Glutamatergic neuron (in vitro differentiated cells): ENCODE measurements around the gene POLR3K. TPM values are rescaled to one million over a fixed set of nuclear protein-coding genes. Genes with fewer than 3 reads are reported as not detected.

Experiments used
- DNase-seq: peaks from one replicate; pipeline ENCODE4 v3.0.0; 2022
- H3K27ac Mint-ChIP-seq: one replicate; pipeline ENCODE4 v1.8.0; 2020; ENCODE audit warnings: mild to moderate bottlenecking, mixed read lengths, inconsistent platforms; ENCODE audit not compliant: unreplicated experiment
- H3K27me3 Mint-ChIP-seq: one replicate; pipeline ENCODE4 v1.8.0; 2020; ENCODE audit warnings: mild to moderate bottlenecking, moderate library complexity, mixed read lengths, inconsistent platforms; ENCODE audit not compliant: unreplicated experiment
- H3K36me3 Mint-ChIP-seq: one replicate; pipeline ENCODE4 v1.8.0; 2020; ENCODE audit warnings: mild to moderate bottlenecking, mixed read lengths, inconsistent platforms; ENCODE audit not compliant: unreplicated experiment
- H3K4me1 Mint-ChIP-seq: one replicate; pipeline ENCODE4 v1.8.0; 2020; ENCODE audit warnings: mild to moderate bottlenecking, low read depth, mixed read lengths, inconsistent platforms; ENCODE audit not compliant: unreplicated experiment
- H3K4me3 Mint-ChIP-seq: one replicate; pipeline ENCODE4 v1.8.0; 2020; ENCODE audit warnings: mild to moderate bottlenecking, mixed read lengths, inconsistent platforms; ENCODE audit not compliant: unreplicated experiment
- H3K9me3 Mint-ChIP-seq: one replicate; pipeline ENCODE4 v1.8.0; 2020; ENCODE audit warnings: mild to moderate bottlenecking, moderate library complexity, mixed read lengths, inconsistent platforms; ENCODE audit not compliant: unreplicated experiment
- CTCF ChIP-seq: fragments of 200-600 bp; sonication (generic); IDR thresholded peaks from one replicate; pipeline ENCODE4 v1.5.0; 2021; ENCODE audit not compliant: partially characterized antibody, unreplicated experiment
- total RNA-seq: library from RNA; stranded (reverse); fragmentation: NEBNext Ultra II Directional; extraction: Animal tissue kit (Norgen Biotek cat#: 25700); gene quantifications from one replicate; pipeline ENCODE4 v1.2.1, GENCODE V29; 2021; ENCODE audit not compliant: unreplicated experiment

Gene POLR3K
- total RNA-seq, 1 donor from 2014 or later = 10.2 TPM

DNA sequence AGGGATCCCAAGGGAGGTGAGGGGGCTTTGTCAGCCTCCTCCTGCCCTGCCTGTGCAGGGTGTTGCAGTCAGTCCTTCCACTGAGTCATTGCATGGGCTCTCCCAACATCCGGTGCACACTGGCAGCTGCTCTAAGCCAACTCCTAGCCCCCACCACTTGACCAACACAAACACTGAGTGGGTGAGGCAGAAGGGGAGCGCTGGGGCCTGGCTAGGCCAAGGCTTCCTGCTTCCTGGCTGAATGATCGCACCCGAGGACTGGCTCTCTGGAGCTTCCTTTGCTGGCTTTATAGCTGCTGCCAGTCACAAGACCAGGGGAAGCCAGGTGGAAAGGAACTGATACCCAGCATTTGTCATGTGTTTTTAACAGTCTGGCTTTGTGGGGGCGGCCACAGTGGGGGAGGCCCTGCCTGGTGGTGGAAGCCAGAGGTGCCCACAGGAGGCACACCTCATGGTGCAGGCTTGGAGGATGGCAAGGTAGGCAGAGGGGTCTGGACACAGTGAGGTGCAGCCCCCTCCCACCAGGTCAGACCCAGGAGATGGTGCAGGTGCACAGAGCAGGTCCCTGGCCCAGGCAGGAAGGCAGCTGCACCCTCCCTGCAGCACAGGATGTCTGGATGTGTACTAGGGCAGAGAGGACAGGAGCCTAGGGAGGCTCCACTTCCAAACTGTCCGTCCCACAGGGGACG is 31.5 kb upstream of the POLR3K start:
- H3K27ac Mint-ChIP-seq = no peak overlapping the region
- no peaks in the 10 kb centered on the region for H3K4me1 Mint-ChIP-seq
- H3K27me3 Mint-ChIP-seq = peaks cover 8% of the 10 kb centered on the region
- H3K9me3 Mint-ChIP-seq = peaks cover 2% of the 10 kb centered on the region
- TF ChIP-seq CTCF = no peak
- H3K36me3 Mint-ChIP-seq = no peaks in the 10 kb centered on the region
- no peak overlapping the region for H3K4me3 Mint-ChIP-seq
- DNase-seq = no peak

- peaks cover 2% of the 10 kb centered on the region for H3K9me3 Mint-ChIP-seq
- peak overlapping the region; percentile 5 for H3K4me3 Mint-ChIP-seq
- peaks cover 2% of the 10 kb centered on the region for H3K4me1 Mint-ChIP-seq
- peaks cover 8% of the 10 kb centered on the region for H3K27me3 Mint-ChIP-seq
- no peak for TF ChIP-seq CTCF
- no peaks in the 10 kb centered on the region for H3K36me3 Mint-ChIP-seq
- DNase-seq = no peak
- no peak overlapping the region for H3K27ac Mint-ChIP-seq
These were observed 30.6 kb upstream of the POLR3K start for GRCh38 chr16:83781-84615.

- no peak for DNase-seq
- Mint-ChIP-seq H3K27me3 (peaks cover 8% of the 10 kb centered on the region), H3K4me1 (peaks cover 2% of the 10 kb centered on the region), H3K9me3 (peaks cover 2% of the 10 kb centered on the region), H3K36me3 (no peaks in the 10 kb centered on the region), H3K4me3 (no peak overlapping the region), H3K27ac (no peak overlapping the region)
- no peak for TF ChIP-seq CTCF
These were observed 29.7 kb upstream of the POLR3K start for GRCh38 chr16:83060-83603.

GRCh38 chr16:79151-80054 is 26.0 kb upstream of the POLR3K start:
- DNase-seq = no peak
- H3K4me3 Mint-ChIP-seq = peak overlapping the region; percentile 94
- H3K4me1 Mint-ChIP-seq = peaks cover 2% of the 10 kb centered on the region
- H3K27me3 Mint-ChIP-seq = peaks cover 8% of the 10 kb centered on the region
- TF ChIP-seq CTCF = no peak
- no peaks in the 10 kb centered on the region for H3K36me3 Mint-ChIP-seq
- no peak overlapping the region for H3K27ac Mint-ChIP-seq
- peaks cover 2% of the 10 kb centered on the region for H3K9me3 Mint-ChIP-seq
